Activated naive CD8-positive, alpha-beta T cell treated with anti-CD3 and anti-CD28 coated beads, Interleukin-2, amount 50 U/mL, for 24 hours (primary cell): ENCODE measurements around the gene PIEZO1.

Experiments used
- ATAC-seq: fragments of 150-1000 bp; cut with Tn5 transposase; one replicate; pipeline ENCODE4 v1.10.0; 2021
- DNase-seq: peaks from one replicate; pipeline ENCODE4 v3.0.0; 2021
- H3K27ac Mint-ChIP-seq: one replicate; pipeline ENCODE4 v1.8.0; 2021; ENCODE audit warnings: mild to moderate bottlenecking, mixed read lengths
- H3K27me3 Mint-ChIP-seq: one replicate; pipeline ENCODE4 v1.8.0; 2021; ENCODE audit warnings: mixed read lengths
- H3K36me3 Mint-ChIP-seq: one replicate; pipeline ENCODE4 v1.8.0; 2021; ENCODE audit warnings: low read depth, mixed read lengths
- H3K4me1 Mint-ChIP-seq: one replicate; pipeline ENCODE4 v1.8.0; 2021; ENCODE audit warnings: mixed read lengths
- H3K4me3 Mint-ChIP-seq: one replicate; pipeline ENCODE4 v1.8.0; 2021; ENCODE audit warnings: mild to moderate bottlenecking, moderate library complexity, mixed read lengths
- H3K9me3 Mint-ChIP-seq: one replicate; pipeline ENCODE4 v1.8.0; 2021; ENCODE audit warnings: mixed read lengths

The PIEZO1 gene

DNA sequence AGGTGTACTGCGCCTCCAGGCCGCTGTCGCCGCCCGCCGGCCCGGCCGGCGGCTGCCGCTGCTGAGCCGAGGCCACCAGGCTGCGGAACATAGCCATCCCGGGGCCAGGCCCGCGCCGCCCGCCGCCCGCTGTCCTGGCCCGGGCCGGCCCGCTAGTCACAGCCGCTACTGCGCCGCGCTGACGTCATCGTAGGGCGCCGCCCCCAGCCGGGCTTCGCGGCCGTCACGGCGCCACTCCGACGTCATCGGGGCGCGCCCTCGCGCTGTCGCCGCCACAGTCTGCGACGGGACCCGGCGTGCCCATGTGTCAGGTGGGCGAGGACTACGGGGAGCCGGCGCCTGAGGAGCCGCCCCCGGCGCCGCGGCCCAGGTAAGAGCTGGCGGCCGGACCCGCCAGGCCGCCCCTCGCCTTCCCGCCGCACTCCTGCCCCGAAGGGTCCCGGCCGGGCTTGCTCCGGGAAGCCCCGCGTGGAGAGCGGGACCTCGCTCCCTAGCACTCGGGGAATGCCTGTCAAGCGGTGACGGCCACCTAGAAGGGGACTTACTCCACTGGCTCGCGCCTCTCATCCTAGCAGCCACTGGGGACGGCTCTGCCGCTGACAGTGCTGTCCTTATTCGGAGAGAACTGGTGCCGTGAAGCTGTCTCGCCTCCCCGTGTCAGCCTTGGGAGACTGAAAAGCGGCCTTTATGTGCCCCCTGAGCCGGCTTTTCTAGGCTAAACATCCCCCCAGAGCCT is 78.6 kb downstream of the PIEZO1 start, which contains the start of the genes CTU2 and RNF166:
Gene CTU2 (plus strand): TSS at position 275 of the 736 bp plus-strand sequence. CDS start 28 bp downstream, at position 303.
Gene RNF166 (minus strand): TSS at position 180 of the 736 bp plus-strand sequence. CDS start 83 bp downstream, at position 97.
- H3K4me1 Mint-ChIP-seq: peaks cover 54% of the 10 kb centered on the region
- H3K36me3 Mint-ChIP-seq: no peaks in the 10 kb centered on the region
- no peaks in the 10 kb centered on the region for H3K27me3 Mint-ChIP-seq
- peak within 1 kb of the TSS; percentile 89 for H3K27ac Mint-ChIP-seq
- no peaks in the 10 kb centered on the region for H3K9me3 Mint-ChIP-seq
- peak within 1 kb of the TSS; percentile 88 for H3K4me3 Mint-ChIP-seq
- peak; percentile 97 for DNase-seq
- ATAC-seq: peak; percentile 68

DNA sequence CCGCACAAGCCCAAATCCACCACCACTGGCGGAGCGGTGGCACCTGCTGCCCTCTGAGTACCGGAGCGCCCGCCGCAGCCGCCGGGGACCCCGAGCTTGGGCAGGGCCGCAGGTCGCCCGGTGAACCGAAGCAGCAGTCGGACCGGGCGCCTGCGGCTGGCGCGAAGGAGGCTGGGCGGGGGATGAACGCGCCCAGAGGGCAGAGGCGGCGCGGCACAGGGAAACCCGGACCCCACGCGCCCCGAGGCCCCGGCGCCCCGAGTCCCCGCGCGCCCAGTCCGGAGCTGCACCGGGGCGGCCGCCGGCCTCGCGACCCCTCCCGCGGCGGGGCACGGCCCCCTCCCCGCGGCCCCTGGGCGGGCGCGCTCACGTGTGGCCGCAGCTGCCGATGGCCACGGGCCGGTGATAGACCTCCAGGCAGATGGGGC is 79.2 kb downstream of the PIEZO1 start:
- Mint-ChIP-seq H3K36me3 (no peaks in the 10 kb centered on the region), H3K4me3 (peak overlapping the region; percentile 88), H3K9me3 (no peaks in the 10 kb centered on the region), H3K27ac (peak overlapping the region; percentile 89), H3K4me1 (peaks cover 55% of the 10 kb centered on the region), H3K27me3 (no peaks in the 10 kb centered on the region)
- ATAC-seq: no peak
- DNase-seq: peak; percentile 35

DNA sequence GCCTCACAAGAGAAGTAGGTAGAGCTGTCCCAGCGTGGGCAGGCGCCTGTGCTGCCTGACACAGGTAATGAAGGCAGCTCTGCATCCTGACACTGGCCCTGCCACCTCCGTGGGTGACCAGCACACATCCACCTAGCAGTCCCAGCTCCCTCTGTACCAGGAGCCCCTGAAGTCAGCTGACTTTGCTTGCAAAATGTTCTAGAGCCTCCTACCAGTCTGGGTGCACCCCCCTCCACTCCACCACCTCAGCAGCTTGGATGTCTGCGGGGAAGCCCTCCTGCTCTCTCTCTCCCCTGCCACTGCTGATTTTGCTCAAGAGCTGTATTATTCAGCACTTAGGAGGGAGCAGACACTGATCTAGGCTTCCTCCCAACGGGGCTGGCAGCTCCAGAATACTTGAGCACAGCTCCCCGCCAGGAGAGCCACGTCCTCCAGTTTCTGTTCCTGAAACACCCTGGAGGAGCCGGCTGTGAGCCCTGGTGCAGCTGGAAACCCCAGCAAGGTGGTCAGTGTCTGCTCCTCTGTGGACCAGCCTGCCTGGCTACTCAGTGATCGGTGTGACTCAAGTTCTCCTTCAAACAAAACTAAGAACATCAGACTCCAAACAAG is 79.8 kb downstream of the PIEZO1 start:
- ATAC-seq: no peak
- H3K27me3 Mint-ChIP-seq: no peaks in the 10 kb centered on the region
- peaks cover 59% of the 10 kb centered on the region for H3K4me1 Mint-ChIP-seq
- H3K9me3 Mint-ChIP-seq: no peaks in the 10 kb centered on the region
- no peaks in the 10 kb centered on the region for H3K36me3 Mint-ChIP-seq
- peak overlapping the region; percentile 89 for H3K27ac Mint-ChIP-seq
- peak; percentile 31 for DNase-seq
- H3K4me3 Mint-ChIP-seq: peak overlapping the region; percentile 88

DNA sequence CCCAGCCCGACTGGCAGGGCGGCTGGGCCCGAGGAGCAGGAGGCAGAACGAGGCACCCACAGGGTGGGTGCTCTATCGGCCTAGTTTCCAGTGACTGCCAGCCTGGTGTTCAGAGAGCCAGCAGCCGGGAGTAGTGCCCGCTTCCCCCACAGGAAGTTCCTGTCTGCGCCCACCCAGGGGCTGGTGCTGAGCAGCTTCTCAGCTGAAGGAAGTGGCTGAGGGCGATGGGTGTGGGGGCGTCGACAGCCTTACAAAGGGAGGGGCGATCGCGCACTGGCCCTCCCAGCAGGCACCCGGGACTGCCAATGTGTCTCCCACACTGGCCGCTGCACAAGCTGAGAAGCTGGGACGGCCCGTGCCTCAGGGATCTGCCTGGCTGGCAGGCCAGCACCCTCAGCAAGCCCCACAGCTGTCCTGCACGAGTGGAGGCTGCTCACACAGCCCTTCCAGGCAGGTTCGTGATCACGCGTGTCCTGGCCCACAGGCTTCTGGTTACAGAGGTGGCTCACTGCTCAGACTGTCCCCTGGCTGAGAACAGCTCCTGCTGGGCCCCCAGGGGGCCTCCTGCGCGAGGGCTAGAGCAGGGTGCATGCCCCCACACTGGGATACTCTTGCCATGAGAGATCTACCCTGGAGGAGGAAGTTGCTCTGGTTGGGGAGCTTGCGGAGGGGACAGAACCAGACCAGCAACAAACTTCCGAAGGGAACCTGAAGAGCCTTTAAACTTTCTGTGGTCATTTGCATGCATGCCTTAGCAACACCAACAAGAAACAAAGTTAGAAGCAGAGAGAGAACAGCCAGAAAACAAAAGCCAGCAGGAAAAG is 81.3 kb downstream of the PIEZO1 start:
- Mint-ChIP-seq H3K4me3 (peak overlapping the region; percentile 88), H3K9me3 (no peaks in the 10 kb centered on the region), H3K27me3 (no peaks in the 10 kb centered on the region), H3K36me3 (peaks cover 4% of the 10 kb centered on the region), H3K4me1 (peaks cover 66% of the 10 kb centered on the region), H3K27ac (peak overlapping the region; percentile 91)
- ATAC-seq (peak; percentile 30), DNase-seq (peak; percentile 81)

DNA sequence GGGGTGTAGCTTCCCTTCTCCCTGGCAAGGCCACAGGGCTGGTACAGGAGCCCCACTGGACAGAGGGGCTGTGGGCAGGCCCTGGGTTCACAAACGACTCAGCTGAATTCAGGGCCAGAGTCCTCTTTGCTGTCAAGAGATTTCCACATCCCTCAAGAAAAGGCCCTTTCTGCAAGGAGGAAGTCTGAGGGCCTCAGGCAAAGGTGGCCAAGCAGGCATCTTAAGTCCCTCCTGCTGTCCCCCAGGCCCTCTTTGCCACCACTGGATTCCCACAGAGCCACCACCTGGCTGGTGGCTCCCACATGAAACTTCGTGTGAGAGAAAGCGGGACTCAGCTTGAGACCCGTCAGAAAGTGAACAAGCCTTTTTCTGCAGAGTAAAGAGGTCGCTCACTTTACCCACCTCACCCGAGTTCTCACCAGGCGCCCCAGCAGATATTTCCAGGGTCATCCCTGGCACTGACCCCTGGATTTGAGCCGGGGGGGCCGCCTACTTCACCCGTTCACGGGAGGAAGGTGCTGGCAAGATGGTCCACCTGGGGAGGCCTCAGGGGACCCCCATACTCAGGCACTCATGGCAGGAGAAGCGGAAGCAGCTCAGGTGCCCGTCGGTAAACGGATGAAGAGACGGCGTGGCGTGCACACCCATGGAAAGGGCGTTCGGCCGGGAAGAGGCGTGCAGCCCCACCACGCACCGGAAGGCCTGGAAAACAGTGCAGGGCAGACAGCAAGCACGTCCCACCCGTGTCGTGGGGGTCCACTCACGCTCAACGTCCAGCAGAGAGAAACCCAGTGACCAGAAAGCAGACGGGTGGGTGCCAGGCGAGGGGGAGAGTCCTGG is 82.4 kb downstream of the PIEZO1 start:
- peak; percentile 33 for DNase-seq
- H3K36me3 Mint-ChIP-seq: peaks cover 4% of the 10 kb centered on the region
- no peaks in the 10 kb centered on the region for H3K9me3 Mint-ChIP-seq
- H3K27me3 Mint-ChIP-seq: no peaks in the 10 kb centered on the region
- peak overlapping the region; percentile 88 for H3K4me3 Mint-ChIP-seq
- ATAC-seq: no peak
- peaks cover 71% of the 10 kb centered on the region for H3K4me1 Mint-ChIP-seq
- H3K27ac Mint-ChIP-seq: peak overlapping the region; percentile 91

DNA sequence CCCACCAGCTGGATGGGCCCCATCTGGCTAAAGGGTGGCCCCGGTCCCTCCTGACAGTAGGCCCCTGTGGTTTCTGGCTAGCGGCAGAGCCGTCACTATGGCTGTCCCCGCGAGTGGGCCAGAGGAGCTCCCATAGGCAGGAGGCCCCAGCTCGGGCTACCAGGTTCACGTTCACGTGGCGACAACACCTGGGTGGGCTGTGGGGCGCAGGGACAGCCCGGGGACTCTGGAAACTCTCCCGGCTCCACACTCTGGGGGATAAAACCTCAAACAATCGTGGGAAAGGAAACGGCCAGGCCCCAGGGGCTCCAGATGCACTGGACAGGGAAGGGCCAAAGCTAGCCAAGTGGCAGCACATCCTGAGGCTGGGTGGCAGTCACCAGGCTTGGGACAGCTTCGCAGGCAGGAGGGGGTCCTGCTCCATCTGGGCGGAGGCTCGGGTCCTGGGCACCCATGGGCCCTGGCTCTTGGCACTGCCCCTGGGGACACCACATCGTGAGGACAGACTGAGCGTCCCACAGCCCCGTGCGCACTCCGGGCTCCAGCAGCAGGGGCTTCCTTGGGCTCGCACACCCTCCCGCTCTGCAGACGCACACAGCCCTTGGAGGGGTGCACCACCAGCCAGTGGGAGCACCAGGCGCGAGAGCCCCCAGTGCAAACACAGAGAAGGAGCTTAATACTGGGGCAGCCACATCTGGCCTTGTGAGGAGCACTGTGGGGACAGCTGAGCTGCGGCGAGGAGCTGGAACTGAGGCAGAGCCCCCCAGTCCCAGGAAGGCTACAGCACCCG is 83.2 kb downstream of the PIEZO1 start:
- H3K36me3 Mint-ChIP-seq: peaks cover 4% of the 10 kb centered on the region
- peak overlapping the region; percentile 88 for H3K4me3 Mint-ChIP-seq
- ATAC-seq: no peak
- no peaks in the 10 kb centered on the region for H3K27me3 Mint-ChIP-seq
- no peaks in the 10 kb centered on the region for H3K9me3 Mint-ChIP-seq
- peak overlapping the region; percentile 91 for H3K27ac Mint-ChIP-seq
- peak; percentile 25 for DNase-seq
- peaks cover 65% of the 10 kb centered on the region for H3K4me1 Mint-ChIP-seq

DNA sequence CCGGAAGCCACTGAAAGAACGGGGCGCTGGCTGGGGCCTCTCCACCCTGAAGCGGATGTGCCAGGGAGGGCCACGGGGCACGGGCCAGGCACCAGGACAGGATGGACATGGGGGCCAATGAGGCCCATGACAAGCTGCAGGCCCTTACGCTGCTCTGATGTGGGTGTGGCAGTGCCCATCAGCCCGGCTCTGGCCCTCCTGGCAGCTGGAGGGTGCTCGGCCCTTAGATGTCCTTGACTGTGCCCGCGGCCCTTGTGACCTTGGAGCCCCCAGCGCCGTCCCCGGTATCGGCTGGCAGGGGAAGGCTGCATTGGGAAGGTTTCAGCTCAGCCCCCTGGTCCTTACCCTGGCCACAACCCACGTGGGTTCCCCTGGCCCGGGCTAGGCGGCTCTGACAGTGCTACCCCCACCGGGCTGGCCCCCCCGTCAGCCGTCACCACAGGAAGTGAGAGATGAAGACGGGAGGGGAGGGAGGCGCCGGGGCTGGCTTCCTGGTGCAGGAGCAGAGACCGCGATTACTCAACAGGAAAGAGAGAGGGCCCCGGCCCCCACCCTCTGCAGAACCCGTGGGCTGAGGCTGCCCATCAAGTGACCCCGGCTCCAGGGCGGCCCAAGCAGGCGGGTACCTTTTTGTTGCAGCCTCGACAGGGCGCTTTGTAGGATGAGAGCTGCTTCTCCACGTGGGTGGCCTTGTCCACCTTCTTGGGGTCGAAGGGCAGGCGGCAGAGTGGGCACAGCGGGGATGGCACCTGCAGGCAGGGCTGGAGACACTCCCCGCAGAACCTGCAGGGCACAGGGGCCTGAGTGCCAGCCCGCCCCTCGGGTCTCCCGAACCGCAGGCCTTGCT is 84.2 kb downstream of the PIEZO1 start:
- H3K4me3 Mint-ChIP-seq: peak overlapping the region; percentile 88
- H3K27me3 Mint-ChIP-seq: no peaks in the 10 kb centered on the region
- H3K9me3 Mint-ChIP-seq: no peaks in the 10 kb centered on the region
- ATAC-seq (peak; percentile 84), DNase-seq (peak; percentile 93)
- peaks cover 64% of the 10 kb centered on the region for H3K4me1 Mint-ChIP-seq
- H3K27ac Mint-ChIP-seq: peak overlapping the region; percentile 91
- H3K36me3 Mint-ChIP-seq: peaks cover 4% of the 10 kb centered on the region

DNA sequence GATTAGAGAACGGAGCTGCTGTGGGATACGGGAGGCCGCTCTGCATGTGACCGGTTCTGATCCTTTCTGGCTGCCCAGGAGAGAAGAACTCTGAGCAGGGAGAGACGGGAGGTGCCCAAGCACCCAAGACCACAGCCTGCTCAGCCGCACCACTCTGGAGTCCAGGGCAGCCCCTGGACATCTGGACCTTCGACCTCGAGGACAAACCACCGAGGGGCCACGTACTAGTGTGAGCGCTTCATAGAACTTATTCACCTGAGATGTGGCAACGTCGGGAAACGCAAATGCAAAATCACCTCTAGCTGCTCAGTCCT is 84.7 kb downstream of the PIEZO1 start:
- DNase-seq (no peak), ATAC-seq (no peak)
- peaks cover 4% of the 10 kb centered on the region for H3K36me3 Mint-ChIP-seq
- H3K27me3 Mint-ChIP-seq: no peaks in the 10 kb centered on the region
- H3K4me1 Mint-ChIP-seq: peaks cover 62% of the 10 kb centered on the region
- peak overlapping the region; percentile 88 for H3K4me3 Mint-ChIP-seq
- H3K27ac Mint-ChIP-seq: peak overlapping the region; percentile 91
- H3K9me3 Mint-ChIP-seq: no peaks in the 10 kb centered on the region

DNA sequence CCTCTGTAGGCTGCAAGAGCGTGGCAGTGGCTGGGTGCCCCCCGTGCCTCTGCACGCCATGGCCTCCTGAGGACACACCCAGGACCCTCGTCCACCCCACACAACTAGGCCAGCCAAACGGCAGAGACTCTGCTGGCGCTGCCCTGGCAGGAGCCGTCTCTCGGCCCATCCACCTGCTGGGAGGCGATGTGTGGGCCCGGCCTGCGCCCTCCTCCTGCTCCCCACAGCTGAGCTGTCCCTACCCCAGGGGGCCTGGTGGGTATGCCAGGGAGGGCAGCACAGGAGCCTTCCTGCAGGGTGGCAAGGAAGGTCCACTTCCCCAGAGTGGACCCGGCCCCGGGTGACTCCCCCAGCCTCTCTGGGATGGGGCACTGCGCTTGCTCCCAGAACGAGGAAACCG is 85.8 kb downstream of the PIEZO1 start:
- no peak for DNase-seq
- Mint-ChIP-seq H3K4me3 (no peak overlapping the region), H3K4me1 (peaks cover 51% of the 10 kb centered on the region), H3K9me3 (no peaks in the 10 kb centered on the region), H3K36me3 (peaks cover 4% of the 10 kb centered on the region), H3K27me3 (no peaks in the 10 kb centered on the region), H3K27ac (no peak overlapping the region)
- ATAC-seq: no peak

DNA sequence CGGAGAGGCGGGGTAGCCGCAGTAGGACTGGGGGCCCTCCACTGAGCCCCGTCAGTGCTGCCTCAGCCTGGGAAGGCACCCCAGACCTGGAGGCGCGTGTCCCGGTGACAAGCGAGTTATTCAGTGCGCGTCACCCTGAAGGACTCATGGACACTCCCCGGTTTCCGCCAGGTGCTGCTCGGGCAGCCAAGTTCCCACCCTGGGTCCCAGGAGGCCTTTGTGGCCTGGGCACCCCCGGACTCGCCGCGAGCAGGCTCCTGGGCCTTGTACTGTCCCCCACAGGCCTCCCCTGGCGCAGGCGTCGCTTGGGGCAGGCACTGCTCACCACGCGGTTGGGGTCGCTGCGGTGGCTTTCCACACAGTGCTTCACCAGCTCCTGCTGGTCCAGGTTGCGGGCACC is 86.4 kb downstream of the PIEZO1 start:
- H3K36me3 Mint-ChIP-seq: peaks cover 4% of the 10 kb centered on the region
- H3K4me3 Mint-ChIP-seq: no peak overlapping the region
- H3K27ac Mint-ChIP-seq: no peak overlapping the region
- ATAC-seq (no peak), DNase-seq (no peak)
- H3K4me1 Mint-ChIP-seq: peaks cover 46% of the 10 kb centered on the region
- no peaks in the 10 kb centered on the region for H3K9me3 Mint-ChIP-seq
- no peaks in the 10 kb centered on the region for H3K27me3 Mint-ChIP-seq

DNA sequence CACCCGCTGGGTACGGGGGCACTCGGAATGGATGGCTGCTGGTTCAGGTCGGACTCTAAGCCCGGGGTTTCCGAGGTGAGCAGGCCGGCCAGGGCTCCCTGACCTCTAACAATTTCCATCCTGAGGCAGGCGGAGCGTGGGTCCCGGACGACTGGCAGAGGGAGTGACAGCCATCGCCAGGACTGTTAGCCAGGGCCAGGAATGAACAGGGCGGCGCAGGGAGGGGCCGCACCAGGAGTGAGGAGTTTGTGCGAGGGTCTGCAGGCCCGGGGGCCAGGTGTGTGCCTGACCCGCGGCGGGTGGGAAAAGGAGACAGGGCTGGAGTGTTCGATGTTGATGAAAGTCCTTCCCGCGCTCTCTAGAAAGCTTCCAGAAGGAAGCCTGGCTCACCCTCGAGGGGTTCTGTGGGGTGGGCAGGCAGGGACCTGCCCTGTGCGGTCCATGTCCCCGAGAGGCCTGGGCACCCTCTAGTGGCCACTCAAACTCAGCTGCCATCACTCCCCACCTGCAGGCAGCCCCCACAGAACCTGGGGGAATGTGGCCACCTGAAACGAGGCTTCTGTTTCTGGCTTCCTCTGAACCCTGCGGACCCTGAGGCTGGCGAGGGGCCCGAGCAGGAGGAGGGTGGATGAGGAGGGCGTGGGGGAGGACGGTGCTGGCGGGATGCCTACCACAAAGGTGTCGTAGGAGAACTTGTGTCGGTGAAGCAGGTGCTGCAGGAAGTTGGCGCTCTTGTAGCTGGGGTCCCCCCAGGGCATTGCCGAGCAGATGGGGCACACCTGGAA is 87.0 kb downstream of the PIEZO1 start:
- H3K27ac Mint-ChIP-seq: no peak overlapping the region
- DNase-seq (no peak), ATAC-seq (no peak)
- H3K9me3 Mint-ChIP-seq: no peaks in the 10 kb centered on the region
- peaks cover 40% of the 10 kb centered on the region for H3K4me1 Mint-ChIP-seq
- no peaks in the 10 kb centered on the region for H3K27me3 Mint-ChIP-seq
- peaks cover 4% of the 10 kb centered on the region for H3K36me3 Mint-ChIP-seq
- H3K4me3 Mint-ChIP-seq: no peak overlapping the region

DNA sequence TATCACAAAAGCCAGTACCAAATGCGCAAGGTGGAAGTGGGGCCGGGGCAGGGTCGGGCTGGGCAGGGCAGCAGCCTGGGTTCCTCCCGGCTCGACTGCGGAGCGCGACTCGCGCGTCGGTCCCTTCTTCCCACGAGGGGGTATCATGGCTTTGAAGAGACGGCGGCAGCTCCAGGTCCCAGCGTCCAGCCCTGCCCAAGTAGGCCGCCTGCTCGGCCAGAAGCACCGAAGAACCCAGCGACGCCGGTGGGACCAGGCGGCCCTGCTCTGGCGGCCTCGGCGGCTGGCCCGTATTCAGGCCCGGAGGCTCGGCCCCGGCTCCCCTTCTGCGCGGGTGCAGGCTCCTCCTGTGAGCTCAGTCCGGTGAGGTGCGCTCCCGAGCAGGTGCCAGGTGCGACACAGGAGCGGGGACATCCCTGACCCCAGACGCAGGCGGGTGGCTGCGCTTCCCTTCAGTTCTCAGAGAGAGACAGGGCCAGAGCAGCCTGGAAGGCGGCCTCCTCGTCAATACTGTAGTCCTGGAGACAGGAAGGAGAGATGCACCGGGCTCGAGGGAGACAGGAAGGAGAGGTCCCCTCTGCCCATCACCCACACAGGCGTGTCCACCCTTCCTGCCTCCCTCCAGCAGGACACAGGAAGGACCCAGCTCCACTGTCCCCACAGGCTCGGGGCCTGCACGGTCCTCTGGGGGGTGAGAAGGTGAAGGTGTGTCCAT is 87.7 kb downstream of the PIEZO1 start:
- peaks cover 40% of the 10 kb centered on the region for H3K4me1 Mint-ChIP-seq
- H3K9me3 Mint-ChIP-seq: no peaks in the 10 kb centered on the region
- no peak for DNase-seq
- no peak overlapping the region for H3K27ac Mint-ChIP-seq
- peaks cover 4% of the 10 kb centered on the region for H3K36me3 Mint-ChIP-seq
- no peak overlapping the region for H3K4me3 Mint-ChIP-seq
- ATAC-seq: no peak
- no peaks in the 10 kb centered on the region for H3K27me3 Mint-ChIP-seq
